SH-SY5Y (cell line): ENCODE measurements around the gene ATPAF2.

Experiments used
- GATA2 ChIP-seq: IDR thresholded peaks from 2 replicates; pipeline ENCODE4 v1.6.1; 2011; ENCODE audit warnings: mild to moderate bottlenecking, low read depth, low read length
- GATA3 ChIP-seq: IDR thresholded peaks from 2 replicates; pipeline ENCODE4 v1.6.1; 2011; ENCODE audit warnings: low read depth, mild to moderate bottlenecking, low read length, moderate library complexity

DNA sequence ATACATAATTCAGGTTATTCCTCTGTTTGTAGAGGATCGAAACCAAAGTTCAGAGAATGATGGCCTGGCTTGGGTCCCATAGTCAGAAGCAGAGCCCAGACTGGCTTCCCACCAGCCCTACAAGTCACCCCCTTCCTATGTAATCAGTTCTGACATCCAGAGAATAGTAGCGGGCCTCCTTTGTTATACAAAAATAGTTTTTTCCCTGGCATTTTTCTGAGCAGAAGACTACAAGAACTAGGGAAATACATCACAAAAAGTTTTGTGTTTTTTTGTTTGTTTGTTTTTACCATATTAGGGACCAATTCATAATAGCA, 19.2 kb downstream of the ATPAF2 start:
- no peak for TF ChIP-seq GATA2
- TF ChIP-seq GATA3 = no peak
